ENCODE results near the gene CREBBP. TPM values are rescaled to one million over a fixed set of nuclear protein-coding genes. Genes with fewer than 3 reads are reported as not detected.

Gene CREBBP
- polyA plus RNA-seq, 1 of the 3 experiments (the other 2 are of a cell fraction), result 5.7 TPM

DNA sequence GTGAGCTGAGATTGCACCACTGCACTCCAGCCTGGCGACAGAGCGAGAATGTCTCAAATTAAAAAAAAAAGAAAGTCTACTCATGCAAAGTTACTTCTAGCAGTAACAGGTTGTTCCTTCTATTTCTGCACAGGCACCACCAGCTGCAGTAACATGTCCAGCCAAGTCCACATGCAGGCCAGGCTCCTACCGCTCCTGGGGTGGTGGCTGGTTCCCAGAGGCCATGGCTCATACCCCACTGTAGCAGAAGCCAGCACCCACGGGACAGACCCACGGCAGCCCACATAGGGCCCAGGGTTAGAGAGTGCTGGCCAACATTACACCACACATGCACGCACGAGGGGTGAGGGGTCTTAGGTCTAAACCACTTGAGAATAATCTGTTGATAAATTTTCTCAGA lies 136.5 kb downstream of the CREBBP start:
- no peaks in the 10 kb centered on the region for H3K9me2 ChIP-seq
- no peaks in the 10 kb centered on the region for H3K4me1 ChIP-seq (ENCODE audit: control insufficient read depth in 1 of 2, insufficient read depth in 2 of 2, low read depth in 1 of 2, low read length in 1 of 2)
- H3K27ac ChIP-seq (ENCODE audit: low read depth in 2 of 2, low read length in 1 of 2), result no peak overlapping the region
- ChIA-PET POLR2A (no interaction called here), CTCF (no interaction called here)
- no peaks in the 10 kb centered on the region for H3K27me3 ChIP-seq (ENCODE audit: insufficient read depth)
- H3K9ac ChIP-seq, result no peak overlapping the region
- no peaks in the 10 kb centered on the region for H3F3A ChIP-seq (replicated peaks; ENCODE audit: insufficient read depth)
- H3K4me3 ChIP-seq (ENCODE audit: low read depth in 2 of 2, low read length in 1 of 2), result no peak overlapping the region
- no peaks in the 10 kb centered on the region for H3K9me3 ChIP-seq
- H3K79me2 ChIP-seq (ENCODE audit: insufficient read depth), result no peaks in the 10 kb centered on the region
- H4K20me1 ChIP-seq (ENCODE audit: insufficient read depth), result no peaks in the 10 kb centered on the region
- TF ChIP-seq RCOR1 (IDR thresholded peaks at IDR 0.05; ENCODE audit: low read length) (no peak), FOXM1 (IDR thresholded peaks at IDR 0.05; ENCODE audit: low read depth) (no peak), NRF1 (IDR thresholded peaks at IDR 0.05; ENCODE audit: low read depth, low read length) (no peak), GATA2 (CRISPR knock-in tag; IDR thresholded peaks at IDR 0.05) (no peak), EZH2phosphoT487 (IDR thresholded peaks at IDR 0.05; ENCODE audit: borderline replicate concordance, low read depth) (no peak), SIN3A (IDR thresholded peaks at IDR 0.05; ENCODE audit: borderline replicate concordance, low read depth, low read length) (no peak), RAD21 (IDR thresholded peaks at IDR 0.05; ENCODE audit: low read length) (no peak), YY1 (IDR thresholded peaks at IDR 0.05; ENCODE audit: low read depth) (no peak), ELF1 (IDR thresholded peaks at IDR 0.05) (no peak), EP300 (IDR thresholded peaks at IDR 0.05; ENCODE audit: borderline replicate concordance in 1 of 2, low read depth in 1 of 2, low read length in 1 of 2) (no peak), TCF12 (IDR thresholded peaks at IDR 0.05) (no peak), TAF1 (IDR thresholded peaks at IDR 0.05; ENCODE audit: borderline replicate concordance, low read depth, low read length) (no peak), NFIC (IDR thresholded peaks at IDR 0.05; ENCODE audit: borderline replicate concordance) (no peak), TEAD4 (IDR thresholded peaks at IDR 0.05; ENCODE audit: borderline replicate concordance, insufficient read depth) (no peak), FOXJ3 (CRISPR knock-in tag; IDR thresholded peaks at IDR 0.05) (no peak)
- TF ChIP-seq, protein P1, sequence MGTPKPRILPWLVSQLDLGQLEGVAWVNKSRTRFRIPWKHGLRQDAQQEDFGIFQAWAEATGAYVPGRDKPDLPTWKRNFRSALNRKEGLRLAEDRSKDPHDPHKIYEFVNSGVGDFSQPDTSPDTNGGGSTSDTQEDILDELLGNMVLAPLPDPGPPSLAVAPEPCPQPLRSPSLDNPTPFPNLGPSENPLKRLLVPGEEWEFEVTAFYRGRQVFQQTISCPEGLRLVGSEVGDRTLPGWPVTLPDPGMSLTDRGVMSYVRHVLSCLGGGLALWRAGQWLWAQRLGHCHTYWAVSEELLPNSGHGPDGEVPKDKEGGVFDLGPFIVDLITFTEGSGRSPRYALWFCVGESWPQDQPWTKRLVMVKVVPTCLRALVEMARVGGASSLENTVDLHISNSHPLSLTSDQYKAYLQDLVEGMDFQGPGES (IDR thresholded peaks at IDR 0.05; ENCODE audit: low read depth, low read length), result no peak
- no peak overlapping the region for H3K4me2 ChIP-seq
- peaks cover 58 to 70% of the 10 kb centered on the region in 2 experiments for H3K36me3 ChIP-seq (replicated peaks in 1 of 2; ENCODE audit: control insufficient read depth in 1 of 2, insufficient read depth in 2 of 2, low read length in 1 of 2)
- no peak overlapping the region for H2AFZ ChIP-seq (ENCODE audit: low read depth)
- 82% methylated on average over 4 of the region's 7 CpGs for WGBS (ENCODE audit: low lambda C conversion rate)
- DNase-seq, result no peak

DNA sequence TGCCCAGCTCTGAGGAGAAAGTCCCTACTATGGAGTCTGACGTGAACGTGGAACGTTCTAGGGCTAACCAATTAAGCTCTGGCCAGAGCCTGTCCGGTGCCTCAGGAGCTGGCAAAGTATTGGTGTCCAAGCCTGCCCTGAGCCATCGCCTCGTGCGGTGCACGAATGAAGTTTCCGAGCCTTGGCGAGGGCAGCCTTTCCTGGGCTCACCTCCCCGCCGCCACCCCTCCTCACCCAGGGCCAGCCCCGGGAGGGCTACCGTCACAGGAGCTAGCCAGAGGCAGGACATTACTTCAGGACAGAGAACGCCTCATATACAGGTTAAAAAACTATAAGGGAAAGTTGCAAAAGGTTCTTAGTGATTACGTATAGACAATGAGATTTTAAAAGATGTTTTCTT lies 139.6 kb downstream of the CREBBP start:
- H2AFZ ChIP-seq (ENCODE audit: low read depth), result no peak overlapping the region
- no peaks in the 10 kb centered on the region for H3K9me2 ChIP-seq
- H3F3A ChIP-seq (replicated peaks; ENCODE audit: insufficient read depth), result no peaks in the 10 kb centered on the region
- POLR2A ChIA-PET, result no interaction called here
- no peak overlapping the region for H3K4me3 ChIP-seq (ENCODE audit: low read depth in 2 of 2, low read length in 1 of 2)
- 97% methylated on average over 13 of the region's 16 CpGs for WGBS (ENCODE audit: low lambda C conversion rate)
- peaks cover 63 to 74% of the 10 kb centered on the region in 2 experiments for H3K36me3 ChIP-seq (replicated peaks in 1 of 2; ENCODE audit: control insufficient read depth in 1 of 2, insufficient read depth in 2 of 2, low read length in 1 of 2)
- H3K27ac ChIP-seq (ENCODE audit: low read depth in 2 of 2, low read length in 1 of 2), result no peak overlapping the region
- no peaks in the 10 kb centered on the region; the same call in 1 of the 2 replicates for H3K79me2 ChIP-seq (ENCODE audit: insufficient read depth)
- H3K4me2 ChIP-seq, result no peak overlapping the region
- CTCF ChIA-PET, result no interaction called here
- TF ChIP-seq EP300 (IDR thresholded peaks at IDR 0.05; ENCODE audit: borderline replicate concordance in 1 of 2, low read depth in 1 of 2, low read length in 1 of 2) (no peak), NFIC (IDR thresholded peaks at IDR 0.05; ENCODE audit: borderline replicate concordance) (no peak), CHD2 (IDR thresholded peaks at IDR 0.05; ENCODE audit: low read length, partially characterized antibody) (no peak), NRF1 (IDR thresholded peaks at IDR 0.05; ENCODE audit: low read depth, low read length) (no peak), SIN3A (IDR thresholded peaks at IDR 0.05; ENCODE audit: borderline replicate concordance, low read depth, low read length) (no peak), GABPA (IDR thresholded peaks at IDR 0.05; ENCODE audit: low read depth) (no peak), RCOR1 (IDR thresholded peaks at IDR 0.05; ENCODE audit: low read length) (no peak)
- TF ChIP-seq, protein P2, sequence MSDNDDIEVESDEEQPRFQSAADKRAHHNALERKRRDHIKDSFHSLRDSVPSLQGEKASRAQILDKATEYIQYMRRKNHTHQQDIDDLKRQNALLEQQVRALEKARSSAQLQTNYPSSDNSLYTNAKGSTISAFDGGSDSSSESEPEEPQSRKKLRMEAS (IDR thresholded peaks at IDR 0.05; ENCODE audit: low read depth), result no peak
- H3K9ac ChIP-seq, result no peak overlapping the region
- no peaks in the 10 kb centered on the region for H3K9me3 ChIP-seq
- H3K27me3 ChIP-seq (ENCODE audit: insufficient read depth), result no peaks in the 10 kb centered on the region
- no peak for DNase-seq
- no peaks in the 10 kb centered on the region for H3K4me1 ChIP-seq (ENCODE audit: control insufficient read depth in 1 of 2, insufficient read depth in 2 of 2, low read depth in 1 of 2, low read length in 1 of 2)
- no peaks in the 10 kb centered on the region for H4K20me1 ChIP-seq (ENCODE audit: insufficient read depth)
